Measurements from ENCODE around the gene ZHX3. TPM values are rescaled to one million over a fixed set of nuclear protein-coding genes. Genes with fewer than 3 reads are reported as not detected.

The ZHX3 gene
- total and polyA plus RNA-seq, 2 of the 4 experiments (the other 2 are of a cell fraction) = 25.0 to 28.0 TPM

DNA sequence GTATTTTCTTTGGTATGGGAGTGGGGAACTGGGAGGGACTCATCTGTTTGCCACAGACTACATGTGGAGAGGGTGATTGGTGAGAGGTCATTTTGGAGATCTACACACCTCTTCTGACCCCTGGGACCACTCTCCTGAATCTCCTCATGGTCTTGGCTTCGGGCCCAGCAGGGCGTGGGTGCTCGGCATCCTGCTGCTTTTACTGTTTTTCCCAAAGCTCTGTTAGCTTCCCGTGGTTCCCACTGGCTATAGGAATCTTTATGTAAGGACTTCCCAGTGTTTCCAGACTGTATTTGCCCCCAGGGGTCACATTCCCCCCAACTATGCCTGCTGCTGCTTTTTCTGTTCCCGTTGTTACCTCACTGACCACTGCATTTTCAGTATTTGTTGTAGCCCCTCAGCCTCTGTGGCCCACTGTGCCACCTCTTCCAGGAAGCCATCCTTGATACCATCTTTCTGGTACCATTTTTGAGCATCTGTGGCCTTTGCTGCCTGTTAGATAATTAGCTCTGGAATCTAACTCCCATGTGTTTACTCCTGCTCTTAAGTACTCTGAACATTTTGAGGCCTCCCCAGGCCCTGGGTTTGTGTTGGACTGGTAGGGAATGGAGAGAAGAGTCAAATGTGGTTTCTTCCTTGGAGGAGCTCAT is 165.3 kb downstream of the ZHX3 start:
- peak overlapping the region; percentile 9 for H2AK9ac ChIP-seq (replicated peaks; ENCODE audit: low read depth, low read length, poor library complexity)
- H3K9me1 ChIP-seq (ENCODE audit: insufficient read depth, low read length) = peaks cover 65% of the 10 kb centered on the region
- H4K20me1 ChIP-seq (ENCODE audit: insufficient read depth, low read length) = peaks cover 100% of the 10 kb centered on the region
- no peak overlapping the region for H3K4me2 ChIP-seq (ENCODE audit: low read depth, low read length)
- WGBS, 2 experiments (ENCODE audit: extremely low coverage in 2 of 2, insufficient read length in 1 of 2) = 70% methylated on average over 1 of the region's 5 CpGs; no CpG with 5 or more reads in 1 of the 2 experiments
- no peak overlapping the region for H2BK15ac ChIP-seq (ENCODE audit: low read depth, low read length)
- H3K4me1 ChIP-seq (ENCODE audit: control insufficient read depth, insufficient read depth, low read length) = peaks cover 9% of the 10 kb centered on the region
- CTCF ChIA-PET = no interaction called here
- no peak overlapping the region for H4K91ac ChIP-seq (ENCODE audit: insufficient read depth, low read depth, low read length)
- POLR2A ChIA-PET (ENCODE audit: unreplicated experiment) = no interaction called here
- H3K9ac ChIP-seq (ENCODE audit: low read depth, low read length) = no peak overlapping the region
- intact Hi-C loops (cut with micrococcal nuclease) (no loop called here), dilution Hi-C loops (cut with HindIII; ENCODE audit: low sequenced_read_pairs, unreplicated experiment) (no loop called here), in situ Hi-C loops (cut with MboI; ENCODE audit: low sequenced_read_pairs) (loop anchor here (25.0 kb wide), 1 partner anchor 460 kb away; the partner anchor contains the start of gene CHD6)
- no peak overlapping the region for H2BK5ac ChIP-seq (ENCODE audit: low read depth, low read length, poor library complexity, severe bottlenecking)
- H3K9me3 ChIP-seq (ENCODE audit: control insufficient read depth, insufficient read depth, low read length) = no peaks in the 10 kb centered on the region
- no peak overlapping the region for H3K14ac ChIP-seq (replicated peaks; ENCODE audit: low read depth, low read length)
- peaks cover under 1% of the 10 kb centered on the region; the same call in 1 of the 2 replicates for H3K36me3 ChIP-seq (ENCODE audit: control insufficient read depth, insufficient read depth, low read length)
- H4K5ac ChIP-seq (ENCODE audit: low read depth, low read length) = no peak overlapping the region
- no peak overlapping the region for H2AK5ac ChIP-seq (ENCODE audit: low read depth, low read length)
- H3K4ac ChIP-seq (ENCODE audit: low read depth, low read length) = no peak overlapping the region
- H3K4me3 ChIP-seq (ENCODE audit: insufficient read depth, low read depth, low read length) = no peak overlapping the region
- no peak overlapping the region for H4K8ac ChIP-seq (ENCODE audit: low read depth in 2 of 2, low read length in 2 of 2)
- TF ChIP-seq, protein P1, sequence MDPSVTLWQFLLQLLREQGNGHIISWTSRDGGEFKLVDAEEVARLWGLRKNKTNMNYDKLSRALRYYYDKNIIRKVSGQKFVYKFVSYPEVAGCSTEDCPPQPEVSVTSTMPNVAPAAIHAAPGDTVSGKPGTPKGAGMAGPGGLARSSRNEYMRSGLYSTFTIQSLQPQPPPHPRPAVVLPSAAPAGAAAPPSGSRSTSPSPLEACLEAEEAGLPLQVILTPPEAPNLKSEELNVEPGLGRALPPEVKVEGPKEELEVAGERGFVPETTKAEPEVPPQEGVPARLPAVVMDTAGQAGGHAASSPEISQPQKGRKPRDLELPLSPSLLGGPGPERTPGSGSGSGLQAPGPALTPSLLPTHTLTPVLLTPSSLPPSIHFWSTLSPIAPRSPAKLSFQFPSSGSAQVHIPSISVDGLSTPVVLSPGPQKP (IDR thresholded peaks at IDR 0.05; ENCODE audit: borderline replicate concordance, low read depth, low read length) = no peak
- no peak for TF ChIP-seq POLR2A (IDR thresholded peaks at IDR 0.05; ENCODE audit: low read depth, low read length)
- TF ChIP-seq CEBPB (IDR thresholded peaks at IDR 0.05; ENCODE audit: low read depth, low read length) = no peak
- TF ChIP-seq SMC3 (IDR thresholded peaks at IDR 0.05; ENCODE audit: low read depth, low read length) = no peak
- no peak for TF ChIP-seq NFE2L2 (IDR thresholded peaks at IDR 0.05; ENCODE audit: low read depth, low read length)
- TF ChIP-seq MXI1 (IDR thresholded peaks at IDR 0.05; ENCODE audit: borderline replicate concordance, low read depth, low read length) = no peak
- TF ChIP-seq RCOR1 (IDR thresholded peaks at IDR 0.05; ENCODE audit: insufficient replicate concordance, low read length) = no peak
- TF ChIP-seq, protein P2, sequence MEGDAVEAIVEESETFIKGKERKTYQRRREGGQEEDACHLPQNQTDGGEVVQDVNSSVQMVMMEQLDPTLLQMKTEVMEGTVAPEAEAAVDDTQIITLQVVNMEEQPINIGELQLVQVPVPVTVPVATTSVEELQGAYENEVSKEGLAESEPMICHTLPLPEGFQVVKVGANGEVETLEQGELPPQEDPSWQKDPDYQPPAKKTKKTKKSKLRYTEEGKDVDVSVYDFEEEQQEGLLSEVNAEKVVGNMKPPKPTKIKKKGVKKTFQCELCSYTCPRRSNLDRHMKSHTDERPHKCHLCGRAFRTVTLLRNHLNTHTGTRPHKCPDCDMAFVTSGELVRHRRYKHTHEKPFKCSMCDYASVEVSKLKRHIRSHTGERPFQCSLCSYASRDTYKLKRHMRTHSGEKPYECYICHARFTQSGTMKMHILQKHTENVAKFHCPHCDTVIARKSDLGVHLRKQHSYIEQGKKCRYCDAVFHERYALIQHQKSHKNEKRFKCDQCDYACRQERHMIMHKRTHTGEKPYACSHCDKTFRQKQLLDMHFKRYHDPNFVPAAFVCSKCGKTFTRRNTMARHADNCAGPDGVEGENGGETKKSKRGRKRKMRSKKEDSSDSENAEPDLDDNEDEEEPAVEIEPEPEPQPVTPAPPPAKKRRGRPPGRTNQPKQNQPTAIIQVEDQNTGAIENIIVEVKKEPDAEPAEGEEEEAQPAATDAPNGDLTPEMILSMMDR (conservative IDR thresholded peaks at IDR 0.05; ENCODE audit: low read depth, low read length) = no peak
- TF ChIP-seq MAFK (IDR thresholded peaks at IDR 0.05; ENCODE audit: low read depth, low read length) = no peak
- TF ChIP-seq CHD1 (IDR thresholded peaks at IDR 0.05; ENCODE audit: low read depth, low read length) = no peak
- TF ChIP-seq RFX5 (IDR thresholded peaks at IDR 0.05; ENCODE audit: low read depth, low read length) = no peak
- TF ChIP-seq BHLHE40 (IDR thresholded peaks at IDR 0.05; ENCODE audit: low read depth, low read length) = no peak
- TF ChIP-seq RAD21 (IDR thresholded peaks at IDR 0.05; ENCODE audit: low read length) = no peak
- TF ChIP-seq MAZ (IDR thresholded peaks at IDR 0.05; ENCODE audit: borderline replicate concordance, low read depth, low read length) = no peak
- TF ChIP-seq, protein P3, sequence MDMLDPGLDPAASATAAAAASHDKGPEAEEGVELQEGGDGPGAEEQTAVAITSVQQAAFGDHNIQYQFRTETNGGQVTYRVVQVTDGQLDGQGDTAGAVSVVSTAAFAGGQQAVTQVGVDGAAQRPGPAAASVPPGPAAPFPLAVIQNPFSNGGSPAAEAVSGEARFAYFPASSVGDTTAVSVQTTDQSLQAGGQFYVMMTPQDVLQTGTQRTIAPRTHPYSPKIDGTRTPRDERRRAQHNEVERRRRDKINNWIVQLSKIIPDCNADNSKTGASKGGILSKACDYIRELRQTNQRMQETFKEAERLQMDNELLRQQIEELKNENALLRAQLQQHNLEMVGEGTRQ (IDR thresholded peaks at IDR 0.05; ENCODE audit: low read depth, low read length) = no peak
- ATAC-seq (ENCODE audit: low read depth) (no peak), DNase-seq (no peak)
- no peak overlapping the region for H2AFZ ChIP-seq (replicated peaks; ENCODE audit: low read length, poor library complexity)
- H3K27ac ChIP-seq (ENCODE audit: insufficient read depth, low read length) = no peak overlapping the region
- H3K56ac ChIP-seq (ENCODE audit: extremely low read depth, insufficient read depth, low read length) = no peak overlapping the region
- H2BK120ac ChIP-seq (ENCODE audit: low read depth, low read length) = no peak overlapping the region
- no peak overlapping the region for H3K23ac ChIP-seq (ENCODE audit: low read depth, low read length)
- no TSS peak for BruUV-seq (replicated peaks)
- no peak overlapping the region for H3K18ac ChIP-seq (ENCODE audit: low read depth, low read length)
- H2BK20ac ChIP-seq (ENCODE audit: low read depth, low read length) = no peak overlapping the region
- peaks cover 62 to 99% of the 10 kb centered on the region in 2 experiments for H3K79me1 ChIP-seq (ENCODE audit: low read depth in 1 of 2, low read length in 2 of 2)
- no peaks in the 10 kb centered on the region for H3K27me3 ChIP-seq (ENCODE audit: control insufficient read depth, insufficient read depth, low read length)
